Loucy (cell line): ENCODE results near the gene HAO2.

Experiments used
- EZH2phosphoT487 ChIP-seq: fragments of 200-600 bp; IDR thresholded peaks from 2 replicates; pipeline ENCODE4 v1.6.1; 2018; ENCODE audit warnings: antibody characterized with exemption, mild to moderate bottlenecking, moderate library complexity, borderline replicate concordance
- TF ChIP-seq, protein P1 (sequence below): fragments of 200-600 bp; sonication (generic); conservative IDR thresholded peaks from 2 replicates; pipeline ENCODE4 v1.5.1; 2014; ENCODE audit warnings: mild to moderate bottlenecking, antibody characterized with exemption, low read length

DNA sequence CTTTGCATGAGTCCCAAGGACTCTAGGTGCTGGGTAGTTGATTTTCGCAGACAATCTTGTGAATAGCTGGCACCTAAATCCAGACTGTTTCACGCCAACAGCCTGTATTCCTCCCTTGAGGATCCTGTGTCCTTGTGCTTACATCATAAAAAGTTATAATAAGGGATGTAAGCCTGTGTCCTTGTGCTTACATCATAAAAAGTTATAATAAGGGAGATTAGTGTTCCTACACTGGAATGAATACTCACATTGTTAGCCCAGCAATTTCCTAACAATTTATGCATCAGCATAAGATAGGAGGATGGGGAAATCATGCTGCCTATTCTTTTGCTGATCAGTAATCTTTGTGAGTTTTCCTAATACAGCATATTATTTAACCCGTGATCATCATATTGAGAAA lies 42.4 kb downstream of the HAO2 start:
- TF ChIP-seq, protein P1, sequence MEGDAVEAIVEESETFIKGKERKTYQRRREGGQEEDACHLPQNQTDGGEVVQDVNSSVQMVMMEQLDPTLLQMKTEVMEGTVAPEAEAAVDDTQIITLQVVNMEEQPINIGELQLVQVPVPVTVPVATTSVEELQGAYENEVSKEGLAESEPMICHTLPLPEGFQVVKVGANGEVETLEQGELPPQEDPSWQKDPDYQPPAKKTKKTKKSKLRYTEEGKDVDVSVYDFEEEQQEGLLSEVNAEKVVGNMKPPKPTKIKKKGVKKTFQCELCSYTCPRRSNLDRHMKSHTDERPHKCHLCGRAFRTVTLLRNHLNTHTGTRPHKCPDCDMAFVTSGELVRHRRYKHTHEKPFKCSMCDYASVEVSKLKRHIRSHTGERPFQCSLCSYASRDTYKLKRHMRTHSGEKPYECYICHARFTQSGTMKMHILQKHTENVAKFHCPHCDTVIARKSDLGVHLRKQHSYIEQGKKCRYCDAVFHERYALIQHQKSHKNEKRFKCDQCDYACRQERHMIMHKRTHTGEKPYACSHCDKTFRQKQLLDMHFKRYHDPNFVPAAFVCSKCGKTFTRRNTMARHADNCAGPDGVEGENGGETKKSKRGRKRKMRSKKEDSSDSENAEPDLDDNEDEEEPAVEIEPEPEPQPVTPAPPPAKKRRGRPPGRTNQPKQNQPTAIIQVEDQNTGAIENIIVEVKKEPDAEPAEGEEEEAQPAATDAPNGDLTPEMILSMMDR = no peak
- no peak for TF ChIP-seq EZH2phosphoT487
